NT2/D1 (cell line): ENCODE measurements around the gene TXK.

Source experiments
- YY1 ChIP-seq: IDR thresholded peaks from 2 replicates; pipeline ENCODE4 v1.6.1; 2011; ENCODE audit not compliant: insufficient read length, insufficient read depth
- ZNF274 ChIP-seq: IDR thresholded peaks from 2 replicates; pipeline ENCODE4 v1.6.1; 2011; ENCODE audit warnings: mild to moderate bottlenecking, low read depth, low read length

- TF ChIP-seq YY1 = no peak
- no peak for TF ChIP-seq ZNF274
These were observed 98.1 kb downstream of the TXK start for GRCh38 chr4:48035952-48036351.
